Activated CD8-positive, alpha-beta memory T cell treated with anti-CD3 and anti-CD28 coated beads, Interleukin-2, amount 10 ng/mL, durations not matched to agents 7 days and 5 days (primary cell): ENCODE measurements around the gene GNAT2. TPM values are rescaled to one million over a fixed set of nuclear protein-coding genes. Genes with fewer than 3 reads are reported as not detected.

Experiments
- ATAC-seq: fragments of 150-1000 bp; cut with Tn5 transposase; one replicate; pipeline ENCODE4 v1.10.0; 2021; ENCODE audit warnings: moderate library complexity
- CTCF ChIA-PET: fragments of 350-600 bp; sonication (Branson Sonifier 250); formaldehyde crosslinking; loops from one replicate; lab custom pipeline; 2021; ENCODE audit warnings: antibody characterized with exemption; lab: Charles Lee
- DNase-seq: peaks from one replicate; pipeline ENCODE4 v3.0.0-alpha.2; 2020
- H3K27ac Mint-ChIP-seq: one replicate; pipeline ENCODE4 v1.8.0; 2021; ENCODE audit warnings: mild to moderate bottlenecking, mixed read lengths
- H3K27me3 Mint-ChIP-seq: one replicate; pipeline ENCODE4 v1.8.0; 2021; ENCODE audit warnings: mixed read lengths
- H3K36me3 Mint-ChIP-seq: one replicate; pipeline ENCODE4 v1.8.0; 2021; ENCODE audit warnings: mild to moderate bottlenecking, mixed read lengths
- H3K4me1 Mint-ChIP-seq: one replicate; pipeline ENCODE4 v1.8.0; 2021; ENCODE audit warnings: mixed read lengths
- H3K4me3 Mint-ChIP-seq: one replicate; pipeline ENCODE4 v1.8.0; 2021; ENCODE audit warnings: mild to moderate bottlenecking, moderate library complexity, mixed read lengths
- H3K9me3 Mint-ChIP-seq: one replicate; pipeline ENCODE4 v1.8.0; 2022; ENCODE audit warnings: low read depth, mixed read lengths
- total RNA-seq, 2 experiments: library from RNA; stranded (reverse); gene quantifications; one replicate each; pipeline ENCODE4 v1.2.3, GENCODE V29; 2021

Gene GNAT2
- total RNA-seq, 2 experiments from 2014 or later: not detected

GRCh38 chr1:109623601-109624161 is 4.3 kb upstream of the GNAT2 start:
- Mint-ChIP-seq H3K36me3 (peaks cover 9% of the 10 kb centered on the region), H3K4me3 (peak overlapping the region; percentile 9), H3K27ac (peak overlapping the region; percentile 79), H3K27me3 (no peaks in the 10 kb centered on the region), H3K4me1 (peaks cover 44% of the 10 kb centered on the region), H3K9me3 (no peaks in the 10 kb centered on the region)
- DNase-seq (peak; percentile 37), ATAC-seq (no peak)
- CTCF ChIA-PET: interaction anchor here (1.1 to 9.1 kb wide), 4 partner anchors 14 to 361 kb away, joined by 3 to 112 read pairs (median 13); partner anchors contain the start of genes AHCYL1 and GNAI3

- H3K4me1 Mint-ChIP-seq: peaks cover 47% of the 10 kb centered on the region
- no peaks in the 10 kb centered on the region for H3K9me3 Mint-ChIP-seq
- H3K27me3 Mint-ChIP-seq: no peaks in the 10 kb centered on the region
- peak; percentile 38 for DNase-seq
- peaks cover 3% of the 10 kb centered on the region for H3K36me3 Mint-ChIP-seq
- H3K4me3 Mint-ChIP-seq: no peak overlapping the region
- peak overlapping the region; percentile 79 for H3K27ac Mint-ChIP-seq
- ATAC-seq: no peak
- CTCF ChIA-PET: interaction anchor here (1.0 to 9.1 kb wide), 3 partner anchors 15 to 77 kb away, joined by 3 to 112 read pairs (median 12); partner anchors contain the start of gene GNAI3
Observed at GRCh38 chr1:109622895-109623294, 3.5 kb upstream of the GNAT2 start.

GRCh38 chr1:109622137-109622892 is 2.9 kb upstream of the GNAT2 start:
- peak; percentile 39 for DNase-seq
- H3K9me3 Mint-ChIP-seq: no peaks in the 10 kb centered on the region
- peaks cover 50% of the 10 kb centered on the region for H3K4me1 Mint-ChIP-seq

GRCh38 chr1:109621379-109622136 is 2.1 kb upstream of the GNAT2 start:
- CTCF ChIA-PET: interaction anchor here (1.0 to 9.1 kb wide), 3 partner anchors 16 to 76 kb away, joined by 3 to 112 read pairs (median 15); no protein-coding TSS in a partner anchor
- H3K27ac Mint-ChIP-seq: peak overlapping the region; percentile 98
- DNase-seq: peak; percentile 50
- H3K27me3 Mint-ChIP-seq: no peaks in the 10 kb centered on the region
- H3K9me3 Mint-ChIP-seq: no peaks in the 10 kb centered on the region
- H3K4me1 Mint-ChIP-seq: peaks cover 56% of the 10 kb centered on the region
- ATAC-seq: peak; percentile 2
- peak overlapping the region; percentile 99 for H3K4me3 Mint-ChIP-seq
- peaks cover 1% of the 10 kb centered on the region for H3K36me3 Mint-ChIP-seq

More at GRCh38 chr1:109622137-109622892, 2.9 kb upstream of the GNAT2 start:
- no peaks in the 10 kb centered on the region for H3K27me3 Mint-ChIP-seq
- peak overlapping the region; percentile 99 for H3K4me3 Mint-ChIP-seq
- no peak for ATAC-seq
- CTCF ChIA-PET: interaction anchor here (1.0 to 9.1 kb wide), 2 partner anchors 15 to 77 kb away, joined by 3 to 112 read pairs; no protein-coding TSS in a partner anchor
- peaks cover 1% of the 10 kb centered on the region for H3K36me3 Mint-ChIP-seq
- peak overlapping the region; percentile 98 for H3K27ac Mint-ChIP-seq

- CTCF ChIA-PET: interaction anchor here (0.7 to 9.1 kb wide), 7 partner anchors 10 to 364 kb away, joined by 3 to 112 read pairs (median 9); partner anchors contain the start of genes AHCYL1 and GNAI3
- DNase-seq (peak; percentile 99), ATAC-seq (peak; percentile 88)
- Mint-ChIP-seq H3K4me1 (peaks cover 63% of the 10 kb centered on the region), H3K9me3 (no peaks in the 10 kb centered on the region), H3K36me3 (peaks cover 1% of the 10 kb centered on the region), H3K27me3 (no peaks in the 10 kb centered on the region), H3K4me3 (peak overlapping the region; percentile 99), H3K27ac (peak overlapping the region; percentile 98)
Observed at GRCh38 chr1:109620841-109621286, 1.4 kb upstream of the GNAT2 start.

DNA sequence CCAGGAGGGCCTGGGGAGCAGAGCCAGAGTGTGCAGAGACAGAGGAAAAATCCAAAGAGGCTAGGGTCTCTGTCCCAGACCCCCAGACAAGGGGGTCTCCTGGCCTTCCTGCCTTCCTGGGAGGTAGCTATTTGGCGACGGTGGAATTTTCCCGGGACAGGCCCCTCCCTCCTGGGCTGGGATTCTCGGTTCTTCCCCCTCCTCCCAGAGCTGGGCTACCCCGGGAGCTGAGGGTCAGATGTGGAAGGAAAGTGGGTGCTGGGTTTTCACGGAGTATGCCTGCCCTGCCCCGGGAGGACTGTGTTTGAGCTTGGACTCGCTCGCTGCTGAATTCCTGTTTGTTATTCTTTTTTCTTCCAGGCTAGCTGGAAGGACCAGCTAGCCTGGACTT is 980 bp upstream of the GNAT2 start:
- CTCF ChIA-PET: interaction anchor here (0.5 to 9.1 kb wide), 9 partner anchors 10 to 364 kb away, joined by 3 to 112 read pairs (median 8); partner anchors contain the start of genes AHCYL1, CYB561D1 and GNAI3
- ATAC-seq: peak; percentile 4
- peaks cover 67% of the 10 kb centered on the region for H3K4me1 Mint-ChIP-seq

DNA sequence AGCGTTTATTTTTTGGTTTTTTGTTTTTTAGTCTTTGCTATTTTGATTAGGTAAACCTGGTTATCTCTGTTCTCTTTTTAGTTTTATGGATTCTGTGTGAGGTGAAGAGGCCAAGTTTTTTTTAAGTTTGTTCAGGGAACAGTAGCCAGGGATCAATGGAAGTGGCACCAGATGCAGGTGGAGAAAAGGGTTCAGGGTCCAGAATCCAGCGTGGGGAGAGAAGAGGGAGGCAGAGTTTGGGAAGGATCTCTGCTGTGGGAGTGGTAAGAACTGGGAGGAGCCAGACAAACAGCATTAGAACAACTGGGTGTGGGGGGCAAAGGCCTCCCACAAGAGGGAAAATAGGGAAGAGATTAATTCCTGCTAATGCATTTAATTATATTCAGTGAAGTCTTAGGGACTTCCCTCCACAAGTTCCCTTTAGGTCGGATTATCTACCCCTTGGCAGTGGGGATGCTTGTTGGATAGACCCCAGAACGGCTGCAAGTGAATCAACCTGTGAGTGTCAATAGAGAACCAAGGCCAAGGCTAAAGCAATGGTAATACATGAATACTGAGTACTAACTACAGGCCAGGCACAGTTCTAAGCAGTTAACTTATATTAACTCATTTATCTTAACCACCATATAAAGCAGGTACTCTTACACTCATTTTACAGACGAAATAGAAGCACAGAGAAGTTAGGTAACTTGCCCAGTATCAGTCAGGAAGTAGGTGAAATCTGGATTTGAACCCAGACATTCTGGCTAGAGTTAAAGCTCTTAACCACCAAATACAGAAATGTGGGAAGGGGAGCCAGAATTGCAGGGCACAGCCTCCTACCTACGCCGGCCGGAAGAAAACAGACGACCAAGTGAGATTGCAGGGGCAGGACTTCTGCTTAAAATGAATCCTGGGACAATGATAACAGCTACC is 498 bp downstream of the GNAT2 start:
- DNase-seq (no peak), ATAC-seq (no peak)
- Mint-ChIP-seq H3K27ac (peak overlapping the region; percentile 98), H3K4me3 (peak overlapping the region; percentile 99), H3K27me3 (no peaks in the 10 kb centered on the region), H3K4me1 (peaks cover 58% of the 10 kb centered on the region), H3K9me3 (no peaks in the 10 kb centered on the region), H3K36me3 (peaks cover 1% of the 10 kb centered on the region)
- CTCF ChIA-PET: interaction anchor here (0.8 to 9.1 kb wide), 8 partner anchors 11 to 366 kb away, joined by 3 to 112 read pairs (median 7); partner anchors contain the start of genes AHCYL1, CYB561D1 and GNAI3

More for the DNA sequence above, 980 bp upstream of the GNAT2 start:
- Mint-ChIP-seq H3K4me3 (peak overlapping the region; percentile 99), H3K9me3 (no peaks in the 10 kb centered on the region), H3K27me3 (no peaks in the 10 kb centered on the region), H3K27ac (peak overlapping the region; percentile 98), H3K36me3 (peaks cover 1% of the 10 kb centered on the region)
- DNase-seq: peak; percentile 53

DNA sequence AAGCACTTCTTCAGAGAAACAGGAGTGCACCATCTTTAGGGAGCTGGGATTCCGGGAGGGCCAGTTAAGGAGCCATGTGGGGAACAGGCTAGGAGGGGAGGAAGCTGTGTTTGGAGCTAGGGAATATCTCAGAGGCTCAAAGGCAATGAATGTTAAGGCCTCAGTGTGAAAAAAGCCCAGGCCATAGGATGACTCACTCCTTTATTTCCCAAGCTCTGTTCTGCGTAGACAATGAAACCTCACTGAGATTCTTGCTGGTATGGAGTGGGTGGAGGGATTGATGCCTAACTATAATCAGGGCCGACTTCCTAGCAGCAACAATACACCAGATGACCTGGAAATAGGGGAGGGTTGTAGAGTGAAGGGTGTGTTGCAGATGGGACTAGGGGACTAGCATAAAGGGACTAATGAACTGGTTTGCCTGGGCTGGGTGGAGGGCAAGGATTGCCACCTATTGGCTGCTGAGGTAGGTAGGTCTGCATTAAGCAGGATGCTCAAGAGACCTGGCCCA is 2.1 kb downstream of the GNAT2 start:
- peaks cover 42% of the 10 kb centered on the region for H3K4me1 Mint-ChIP-seq
- H3K9me3 Mint-ChIP-seq: no peaks in the 10 kb centered on the region
- no peak for ATAC-seq
- H3K4me3 Mint-ChIP-seq: no peak overlapping the region
- peaks cover 1% of the 10 kb centered on the region for H3K36me3 Mint-ChIP-seq
- CTCF ChIA-PET: interaction anchor here (0.9 to 2.0 kb wide), 6 partner anchors 23 to 367 kb away, joined by 3 to 9 read pairs (median 4); partner anchors contain the start of genes AHCYL1 and GNAI3
- H3K27me3 Mint-ChIP-seq: no peaks in the 10 kb centered on the region
- H3K27ac Mint-ChIP-seq: peak overlapping the region; percentile 9
- DNase-seq: peak; percentile 26

- no peak overlapping the region for H3K27ac Mint-ChIP-seq
Observed at GRCh38 chr1:109616391-109616790, 3.0 kb downstream of the GNAT2 start.

DNA sequence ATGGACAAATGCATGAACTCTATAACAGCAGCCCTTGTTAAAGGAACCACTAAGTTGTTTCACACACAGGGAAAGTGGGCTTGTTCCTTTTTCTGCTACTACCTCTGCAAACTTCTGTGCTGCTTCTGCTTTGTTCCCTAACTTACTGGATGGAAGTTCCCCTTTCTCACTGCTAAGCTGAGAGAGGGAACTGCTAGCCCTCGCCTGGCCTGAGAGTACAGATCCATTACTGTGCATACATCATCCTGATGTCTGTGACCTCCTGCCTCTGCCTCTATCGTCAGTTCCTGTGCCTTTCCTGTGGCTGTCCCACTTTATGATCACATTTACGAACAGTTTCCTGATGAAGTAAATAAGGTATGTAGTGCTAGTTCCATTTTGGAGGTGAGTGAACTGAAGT is 3.5 kb downstream of the GNAT2 start:
- Mint-ChIP-seq H3K9me3 (no peaks in the 10 kb centered on the region), H3K27me3 (no peaks in the 10 kb centered on the region), H3K36me3 (no peaks in the 10 kb centered on the region), H3K4me1 (peaks cover 32% of the 10 kb centered on the region), H3K4me3 (no peak overlapping the region), H3K27ac (no peak overlapping the region)
- CTCF ChIA-PET: interaction anchor here (0.9 to 2.0 kb wide), 6 partner anchors 24 to 126 kb away, joined by 3 to 9 read pairs (median 4); partner anchors contain the start of gene GNAI3
- no peak for ATAC-seq
- no peak for DNase-seq

More at GRCh38 chr1:109616391-109616790, 3.0 kb downstream of the GNAT2 start:
- H3K36me3 Mint-ChIP-seq: no peaks in the 10 kb centered on the region
- H3K4me3 Mint-ChIP-seq: no peak overlapping the region
- H3K27me3 Mint-ChIP-seq: no peaks in the 10 kb centered on the region
- CTCF ChIA-PET: interaction anchor here (0.9 to 2.0 kb wide), 7 partner anchors 24 to 368 kb away, joined by 3 to 9 read pairs (median 4); partner anchors contain the start of genes AHCYL1 and GNAI3
- DNase-seq (no peak), ATAC-seq (no peak)
- H3K4me1 Mint-ChIP-seq: peaks cover 33% of the 10 kb centered on the region
- no peaks in the 10 kb centered on the region for H3K9me3 Mint-ChIP-seq

DNA sequence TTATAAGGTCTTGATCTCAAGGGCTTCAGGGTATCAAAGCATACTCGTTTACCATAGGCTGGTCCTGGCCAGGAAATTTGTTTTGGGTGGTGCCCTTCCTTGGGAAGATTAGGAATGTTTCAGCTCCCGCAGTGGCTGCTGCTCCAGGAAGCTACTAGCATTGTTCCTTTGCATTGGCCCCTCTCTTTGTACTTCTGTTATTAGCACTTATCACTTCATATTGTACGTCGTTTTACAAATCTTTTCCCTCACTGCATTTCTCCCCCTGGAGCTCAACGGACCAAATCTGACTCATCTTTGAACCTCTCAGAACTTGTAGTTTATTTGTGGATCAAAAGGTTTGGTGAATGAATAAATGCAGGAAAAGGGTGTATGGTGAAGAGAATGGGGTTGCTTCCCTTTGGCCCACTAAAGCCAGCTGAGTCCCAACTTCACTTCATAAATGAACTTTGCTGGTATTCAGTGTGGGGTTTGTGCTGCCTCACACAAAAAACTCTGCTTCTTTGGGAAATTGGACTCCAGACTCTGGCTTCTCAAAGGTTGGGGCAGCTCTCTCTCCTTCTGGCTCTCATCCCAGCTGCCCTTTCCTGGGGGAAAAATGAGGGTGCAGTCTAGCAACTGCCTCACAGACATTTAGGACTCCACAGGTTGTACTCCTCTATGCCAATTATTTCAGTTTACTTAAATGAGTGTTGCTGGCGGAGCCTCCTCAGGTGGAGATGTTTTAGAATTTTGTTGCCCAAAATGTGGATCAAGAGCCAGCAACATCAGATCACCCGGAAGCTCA is 5.9 kb downstream of the GNAT2 start:
- Mint-ChIP-seq H3K4me1 (peaks cover 22% of the 10 kb centered on the region), H3K9me3 (no peaks in the 10 kb centered on the region), H3K27ac (no peak overlapping the region), H3K27me3 (no peaks in the 10 kb centered on the region), H3K36me3 (no peaks in the 10 kb centered on the region), H3K4me3 (no peak overlapping the region)
- ATAC-seq: no peak
- DNase-seq: no peak
- CTCF ChIA-PET: interaction anchor here (1.2 to 5.2 kb wide), 6 partner anchors 9 to 67 kb away, joined by 3 to 27 read pairs (median 8); partner anchors contain the start of gene GNAI3
